ENCODE data around the gene TAL2.

DNA sequence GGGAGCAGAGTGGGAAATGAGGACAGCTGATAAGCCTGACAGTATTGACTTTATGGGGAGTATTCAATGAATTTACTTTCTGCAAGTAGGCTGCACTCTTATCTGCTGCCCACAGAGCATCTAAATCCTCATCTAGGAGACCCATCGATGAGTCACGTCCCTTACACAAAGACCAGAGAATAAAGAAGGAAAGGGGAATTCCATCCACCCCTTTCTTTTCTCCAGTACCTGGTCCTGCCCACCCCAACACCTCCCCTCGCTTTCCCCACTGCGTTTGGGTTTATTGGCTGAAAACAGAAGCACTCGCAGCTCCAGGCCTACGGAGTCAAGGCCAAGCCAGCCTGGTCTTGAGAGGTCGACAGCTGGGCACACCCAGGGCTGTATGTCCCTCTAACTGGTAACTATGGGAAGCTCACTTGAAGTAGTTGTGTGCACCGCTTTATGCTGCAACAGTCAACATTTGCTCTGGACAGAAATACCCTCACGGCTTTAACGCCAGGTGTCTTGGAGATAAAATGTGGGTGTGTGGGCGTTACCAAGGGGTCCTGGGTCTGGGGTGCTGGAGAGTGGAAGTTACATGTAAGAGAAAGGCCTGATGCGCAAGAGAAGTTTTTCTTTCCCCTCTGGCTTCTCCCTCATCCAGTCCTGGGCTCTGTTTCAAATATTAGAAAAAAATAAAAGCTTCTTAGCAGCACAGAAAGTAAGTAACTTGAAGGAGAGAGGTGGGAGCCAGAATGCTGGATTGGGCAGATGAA is 14.5 kb upstream of the TAL2 start:
- no peak for TF ChIP-seq CBX5 (IDR thresholded peaks at IDR 0.05; ENCODE audit: borderline replicate concordance, low read depth)
- TF ChIP-seq, protein P1, sequence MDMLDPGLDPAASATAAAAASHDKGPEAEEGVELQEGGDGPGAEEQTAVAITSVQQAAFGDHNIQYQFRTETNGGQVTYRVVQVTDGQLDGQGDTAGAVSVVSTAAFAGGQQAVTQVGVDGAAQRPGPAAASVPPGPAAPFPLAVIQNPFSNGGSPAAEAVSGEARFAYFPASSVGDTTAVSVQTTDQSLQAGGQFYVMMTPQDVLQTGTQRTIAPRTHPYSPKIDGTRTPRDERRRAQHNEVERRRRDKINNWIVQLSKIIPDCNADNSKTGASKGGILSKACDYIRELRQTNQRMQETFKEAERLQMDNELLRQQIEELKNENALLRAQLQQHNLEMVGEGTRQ (CRISPR knock-in tag; IDR thresholded peaks at IDR 0.05): no peak
- TF ChIP-seq, protein P2, sequence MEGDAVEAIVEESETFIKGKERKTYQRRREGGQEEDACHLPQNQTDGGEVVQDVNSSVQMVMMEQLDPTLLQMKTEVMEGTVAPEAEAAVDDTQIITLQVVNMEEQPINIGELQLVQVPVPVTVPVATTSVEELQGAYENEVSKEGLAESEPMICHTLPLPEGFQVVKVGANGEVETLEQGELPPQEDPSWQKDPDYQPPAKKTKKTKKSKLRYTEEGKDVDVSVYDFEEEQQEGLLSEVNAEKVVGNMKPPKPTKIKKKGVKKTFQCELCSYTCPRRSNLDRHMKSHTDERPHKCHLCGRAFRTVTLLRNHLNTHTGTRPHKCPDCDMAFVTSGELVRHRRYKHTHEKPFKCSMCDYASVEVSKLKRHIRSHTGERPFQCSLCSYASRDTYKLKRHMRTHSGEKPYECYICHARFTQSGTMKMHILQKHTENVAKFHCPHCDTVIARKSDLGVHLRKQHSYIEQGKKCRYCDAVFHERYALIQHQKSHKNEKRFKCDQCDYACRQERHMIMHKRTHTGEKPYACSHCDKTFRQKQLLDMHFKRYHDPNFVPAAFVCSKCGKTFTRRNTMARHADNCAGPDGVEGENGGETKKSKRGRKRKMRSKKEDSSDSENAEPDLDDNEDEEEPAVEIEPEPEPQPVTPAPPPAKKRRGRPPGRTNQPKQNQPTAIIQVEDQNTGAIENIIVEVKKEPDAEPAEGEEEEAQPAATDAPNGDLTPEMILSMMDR (IDR thresholded peaks at IDR 0.05 in 2 of 3, conservative IDR thresholded peaks at IDR 0.05 in 1 of 3; ENCODE audit: insufficient read depth in 2 of 3, low read depth in 1 of 3, low read length in 3 of 3): no peak; a peak in 1 of 6 replicates
- no peak for TF ChIP-seq SREBF2 (CRISPR knock-in tag; IDR thresholded peaks at IDR 0.05)
- no peak for TF ChIP-seq ZZZ3 (IDR thresholded peaks at IDR 0.05)

Data from K562 (cell line).